Smooth muscle cell (in vitro differentiated cells): ENCODE results near the gene APOE. TPM values are rescaled to one million over a fixed set of nuclear protein-coding genes. Genes with fewer than 3 reads are reported as not detected.

Source experiments
- DNase-seq: peaks from one replicate; lab custom pipeline; 2025; ENCODE audit not compliant: unreplicated experiment; lab: John Stamatoyannopoulos, UW
- H2AFZ ChIP-seq: fragments of 200-600 bp; sonication (generic); 2 replicates; pipeline ENCODE4 v1.6.0; 2016; ENCODE audit warnings: antibody characterized with exemption, low read depth, mild to moderate bottlenecking
- H3F3A ChIP-seq: fragments of 200-600 bp; sonication (generic); 2 replicates; pipeline ENCODE4 v1.6.0; 2017; ENCODE audit warnings: antibody characterized with exemption, low read depth
- H3K27ac ChIP-seq: fragments of 200-600 bp; sonication (generic); 2 replicates; pipeline ENCODE4 v1.5.1; 2016; ENCODE audit warnings: low read depth, mild to moderate bottlenecking
- H3K27me3 ChIP-seq: fragments of 200-600 bp; sonication (generic); 2 replicates; pipeline ENCODE4 v1.6.1; 2016; ENCODE audit warnings: low read depth, mild to moderate bottlenecking
- H3K36me3 ChIP-seq: fragments of 200-600 bp; sonication (generic); 2 replicates; pipeline ENCODE4 v1.5.1; 2016; ENCODE audit warnings: low read depth
- H3K4me1 ChIP-seq: fragments of 200-600 bp; sonication (generic); 2 replicates; pipeline ENCODE4 v1.5.1; 2016; ENCODE audit warnings: low read depth
- H3K4me2 ChIP-seq: fragments of 200-600 bp; sonication (generic); 2 replicates; pipeline ENCODE4 v1.6.0; 2016; ENCODE audit warnings: mild to moderate bottlenecking
- H3K4me3 ChIP-seq: fragments of 200-600 bp; sonication (generic); 2 replicates; pipeline ENCODE4 v1.5.1; 2016; ENCODE audit warnings: mild to moderate bottlenecking
- H3K79me2 ChIP-seq: fragments of 200-600 bp; sonication (generic); 2 replicates; pipeline ENCODE4 v1.6.0; 2016; ENCODE audit warnings: low read depth, mild to moderate bottlenecking
- H3K9ac ChIP-seq: fragments of 200-600 bp; sonication (generic); 2 replicates; pipeline ENCODE4 v1.6.0; 2016; ENCODE audit warnings: low read depth
- H3K9me3 ChIP-seq: fragments of 200-600 bp; sonication (generic); replicated peaks from 2 replicates; pipeline ENCODE4 v1.5.1; 2016; ENCODE audit warnings: low read depth
- H4K20me1 ChIP-seq: fragments of 200-600 bp; sonication (generic); 2 replicates; pipeline ENCODE4 v1.6.0; 2016; ENCODE audit warnings: low read depth
- CTCF ChIP-seq: fragments of 200-600 bp; sonication (generic); IDR thresholded peaks from 2 replicates; pipeline ENCODE4 v1.5.1; 2017; ENCODE audit warnings: borderline replicate concordance, mild to moderate bottlenecking, antibody characterized with exemption; ENCODE audit not compliant: insufficient read depth, poor library complexity, severe bottlenecking
- WGBS: methylation state at CpG from one replicate; pipeline ENCODE4 v1.1.7; 2016; ENCODE audit warnings: low lambda C conversion rate; 5-methylcytosine and 5-hydroxymethylcytosine counted together
- polyA plus RNA-seq: library from polyadenylated mRNA; unstranded; fragments of >200 nt; fragmentation: Nextera tagmentation; extraction: Ambion mirVana; gene quantifications from 2 replicates; pipeline ENCODE4 v1.2.1, GENCODE V29; 2016
- total RNA-seq: library from RNA; depleted of rRNA; stranded (reverse); fragments of >200 nt; gene quantifications from 2 replicates; pipeline ENCODE4 v1.2.3, GENCODE V29; 2014

The APOE gene
- total and polyA plus RNA-seq, 2 experiments from 2014 or later: 228 to 329 TPM

DNA sequence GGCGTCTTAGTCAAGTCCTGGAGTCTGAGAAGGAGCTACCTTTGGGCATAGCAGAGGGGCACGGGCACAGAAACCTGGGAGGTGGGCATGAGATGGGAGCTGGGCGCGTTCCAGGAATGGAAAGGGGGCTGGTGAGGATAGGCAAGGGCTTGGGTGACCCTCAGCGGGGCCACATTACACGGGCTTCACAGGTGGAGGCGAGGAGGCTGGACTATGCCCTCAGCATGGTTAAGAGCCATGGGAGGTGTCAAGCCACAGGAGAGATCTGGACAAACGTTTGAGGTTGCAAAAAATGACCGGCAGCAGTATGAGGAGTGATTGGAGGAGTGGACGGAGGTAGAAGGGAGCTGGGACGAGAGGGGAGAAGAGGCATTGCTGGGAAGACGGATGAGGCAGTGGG is 38.0 kb upstream of the APOE start:
- no peak overlapping the region for H3K27ac ChIP-seq
- H3K4me3 ChIP-seq: no peak overlapping the region
- H3K4me2 ChIP-seq: no peak overlapping the region
- peaks cover 71% of the 10 kb centered on the region for H4K20me1 ChIP-seq
- no peak overlapping the region for H3K9ac ChIP-seq
- no peak overlapping the region for H2AFZ ChIP-seq
- H3K4me1 ChIP-seq: no peaks in the 10 kb centered on the region
- H3K36me3 ChIP-seq: peaks cover 5% of the 10 kb centered on the region
- TF ChIP-seq CTCF: no peak
- H3K9me3 ChIP-seq: no peaks in the 10 kb centered on the region
- H3K27me3 ChIP-seq: no peaks in the 10 kb centered on the region
- H3F3A ChIP-seq: no peaks in the 10 kb centered on the region
- 97% methylated on average over 12 of the region's 12 CpGs for WGBS
- no peak for DNase-seq
- peaks cover 55% of the 10 kb centered on the region for H3K79me2 ChIP-seq

- Histone ChIP-seq H3K27me3 (no peaks in the 10 kb centered on the region), H3K9me3 (no peaks in the 10 kb centered on the region), H3K36me3 (peaks cover 5% of the 10 kb centered on the region), H3K4me2 (no peak overlapping the region), H4K20me1 (peaks cover 63% of the 10 kb centered on the region), H3K4me1 (no peaks in the 10 kb centered on the region), H3K9ac (no peak overlapping the region), H3K27ac (peak overlapping the region; percentile 43), H3F3A (peaks cover 8% of the 10 kb centered on the region), H2AFZ (no peak overlapping the region), H3K4me3 (no peak overlapping the region), H3K79me2 (peaks cover 36% of the 10 kb centered on the region)
- 88% methylated on average over 13 of the region's 13 CpGs for WGBS
- no peak for DNase-seq
- TF ChIP-seq CTCF: no peak
Measured at GRCh38 chr19:44869733-44870470, 35.7 kb upstream of the APOE start.

GRCh38 chr19:44871809-44872208 is 33.8 kb upstream of the APOE start:
- WGBS: 97% methylated on average over 14 of the region's 14 CpGs
- H3K27me3 ChIP-seq: no peaks in the 10 kb centered on the region
- H3K79me2 ChIP-seq: peaks cover 19% of the 10 kb centered on the region
- peaks cover 5% of the 10 kb centered on the region for H3K36me3 ChIP-seq
- H3K27ac ChIP-seq: no peak overlapping the region
- no peak overlapping the region for H2AFZ ChIP-seq
- H3K4me3 ChIP-seq: no peak overlapping the region
- no peak for TF ChIP-seq CTCF
- peaks cover 14% of the 10 kb centered on the region for H3F3A ChIP-seq
- H3K4me1 ChIP-seq: no peaks in the 10 kb centered on the region
- no peaks in the 10 kb centered on the region for H3K9me3 ChIP-seq
- no peak for DNase-seq
- H3K9ac ChIP-seq: no peak overlapping the region
- H4K20me1 ChIP-seq: peaks cover 45% of the 10 kb centered on the region
- H3K4me2 ChIP-seq: no peak overlapping the region

- Histone ChIP-seq H3K4me1 (no peaks in the 10 kb centered on the region), H2AFZ (no peak overlapping the region), H4K20me1 (peaks cover 36% of the 10 kb centered on the region), H3K4me3 (no peak overlapping the region), H3K27ac (no peak overlapping the region), H3K9me3 (no peaks in the 10 kb centered on the region), H3K4me2 (no peak overlapping the region), H3K79me2 (peaks cover 11% of the 10 kb centered on the region), H3F3A (peaks cover 14% of the 10 kb centered on the region), H3K36me3 (peaks cover 5% of the 10 kb centered on the region), H3K9ac (no peak overlapping the region), H3K27me3 (no peaks in the 10 kb centered on the region)
- no peak for DNase-seq
- 99% methylated on average over 4 of the region's 4 CpGs for WGBS
- no peak for TF ChIP-seq CTCF
Measured at GRCh38 chr19:44872661-44873060, 32.9 kb upstream of the APOE start.
